GM23248 (cell line): ENCODE measurements around the gene MAP1B.

Experiments used
- EZH2 ChIP-seq: fragments of 200-600 bp; sonication (generic); IDR thresholded peaks from 2 replicates; pipeline ENCODE4 v1.6.1; 2018; ENCODE audit warnings: antibody characterized with exemption, mild to moderate bottlenecking; ENCODE audit not compliant: insufficient read depth, poor library complexity, severe bottlenecking
- EZH2phosphoT487 ChIP-seq: fragments of 200-600 bp; sonication (generic); IDR thresholded peaks from 2 replicates; pipeline ENCODE4 v1.6.1; 2018; ENCODE audit warnings: antibody characterized with exemption, moderate library complexity, mild to moderate bottlenecking, low read depth; ENCODE audit not compliant: insufficient read depth

GRCh38 chr5:72109625-72110024 is 2.4 kb downstream of the MAP1B start:
- no peak for TF ChIP-seq EZH2
- TF ChIP-seq EZH2phosphoT487 = no peak
